ENCODE data around the gene TXN2.
A peak's percentile ranks its signal among the peaks of the same experiment; 100 is the strongest.
"Not testable (repeated sequence)": the region's sequence is repeated elsewhere in the genome, so short reads cannot be mapped to it uniquely, and the experiment has no call there.

Gene TXN2

DNA sequence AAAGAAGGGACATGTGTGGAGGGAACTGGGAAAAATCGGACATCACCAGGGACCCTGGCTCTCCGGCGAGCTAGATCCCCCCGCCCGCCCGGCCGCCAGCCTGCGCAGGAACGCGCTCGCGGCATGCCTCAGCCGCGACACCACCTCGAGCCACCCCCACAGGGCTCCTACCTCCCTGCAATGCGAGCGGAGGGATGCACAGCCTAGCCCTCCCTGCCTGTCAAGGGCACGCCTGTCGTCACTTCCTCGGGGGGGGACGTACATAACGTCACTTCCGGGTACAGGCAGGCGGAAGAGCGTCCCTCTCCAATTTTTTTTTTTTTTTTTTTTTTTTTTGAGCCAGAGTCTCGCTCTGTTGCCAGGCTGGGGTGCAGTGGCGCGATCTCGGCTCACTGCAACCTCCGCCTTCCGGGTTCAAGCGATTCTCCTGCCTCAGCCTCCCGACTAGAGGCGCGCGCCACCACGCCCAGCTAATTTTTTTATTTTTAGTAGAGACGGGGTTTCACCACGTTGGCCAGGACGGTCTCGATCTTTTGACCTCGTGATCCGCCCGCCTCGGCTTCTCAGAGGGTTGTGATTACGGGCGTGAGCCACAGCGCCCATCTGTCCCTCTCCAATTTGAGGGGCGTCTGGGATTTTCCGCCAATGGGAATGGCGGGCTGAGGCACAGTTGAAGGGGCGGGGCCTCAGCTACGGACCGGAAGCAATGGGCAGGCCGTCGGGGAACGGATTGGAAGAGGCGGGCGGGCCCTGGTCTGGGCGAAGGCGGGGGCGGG, at the start of gene TXN2:
Gene TXN2 (minus strand): TSS at position 248 of the 776 bp plus-strand sequence. CDS start 803 bp downstream, outside the sequence.
- DNase-seq (ENCODE audit: low read depth in 2 of 2): peak; percentile 95

- peak; percentile 95 to 97 for DNase-seq (ENCODE audit: low read depth in 2 of 2)
Observed at GRCh38 chr22:36528795-36529751, 47.6 kb upstream of the TXN2 start, which contains the start of gene EIF3D. Gene EIF3D, minus strand, starts transcription at chr22:36529166. Its CDS starts 3,045 bp downstream, at chr22:36526121.

- no peak for DNase-seq (ENCODE audit: low read depth in 2 of 2)
Observed at GRCh38 chr22:36528341-36528740, 46.9 kb upstream of the TXN2 start.

DNA sequence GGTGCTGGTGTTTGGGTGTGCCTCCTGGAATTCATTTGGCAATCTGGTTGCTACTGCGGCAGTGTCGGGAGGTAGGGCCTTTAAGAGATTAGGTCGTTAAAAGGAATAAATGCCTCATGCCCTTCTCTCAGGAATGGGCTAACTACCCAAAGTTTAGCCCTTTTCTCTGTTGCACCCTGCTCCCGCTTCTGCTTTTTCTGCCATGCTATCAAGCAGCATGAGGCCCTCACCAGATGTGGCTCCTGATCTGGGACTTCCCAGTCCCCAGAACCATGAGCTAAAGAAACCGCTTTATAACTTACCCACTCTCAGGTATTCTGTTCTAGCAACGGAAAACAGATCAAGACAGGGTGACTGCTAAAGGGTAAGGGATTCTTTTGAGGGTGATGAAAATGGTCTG, 41.2 kb upstream of the TXN2 start:
- no peak for DNase-seq (ENCODE audit: low read depth in 2 of 2)

DNA sequence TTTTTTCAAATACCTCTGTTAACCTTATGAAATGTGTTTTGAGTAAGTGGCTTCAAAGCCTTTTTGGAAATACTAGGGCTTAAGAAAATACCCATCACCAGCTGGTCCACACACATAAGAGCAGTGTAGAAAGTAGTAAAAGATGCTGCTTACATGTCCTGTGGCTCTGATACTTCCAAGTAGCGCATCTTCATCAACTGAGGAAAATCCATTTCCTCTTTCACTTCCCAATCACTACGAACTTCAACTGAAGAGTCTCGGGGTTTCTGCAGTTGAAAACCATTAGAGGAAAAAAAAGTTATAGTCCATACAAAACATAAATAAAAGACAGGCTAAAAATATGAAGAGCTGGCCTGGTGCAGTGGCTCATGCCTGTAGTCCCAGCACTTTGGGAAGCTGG, 39.0 kb upstream of the TXN2 start:
- no peak for DNase-seq (ENCODE audit: low read depth in 2 of 2)

DNA sequence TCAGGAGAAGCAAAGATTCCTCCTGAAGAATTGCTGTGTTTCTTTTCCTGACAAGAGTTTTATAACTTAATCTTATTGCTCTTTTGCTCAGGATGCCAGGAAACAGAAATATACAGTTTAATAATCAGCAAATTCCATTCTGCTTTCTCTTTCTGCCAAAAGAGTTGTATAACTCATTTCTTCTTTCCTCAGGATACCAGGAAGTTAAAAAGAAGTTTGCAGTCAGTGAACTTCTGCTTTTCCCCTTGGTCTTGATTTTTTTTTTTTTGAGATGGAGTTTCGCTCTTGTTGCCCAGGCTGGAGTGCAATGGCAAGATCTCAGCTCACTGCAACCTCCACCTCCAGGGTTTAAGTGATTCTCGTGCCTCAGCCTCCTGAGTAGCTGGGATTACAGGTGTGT, 38.5 kb upstream of the TXN2 start:
- not testable (repeated sequence) for DNase-seq (ENCODE audit: low read depth in 2 of 2)

- no peak for DNase-seq (ENCODE audit: low read depth in 2 of 2)
Observed at GRCh38 chr22:36514766-36515165, 33.3 kb upstream of the TXN2 start.

DNA sequence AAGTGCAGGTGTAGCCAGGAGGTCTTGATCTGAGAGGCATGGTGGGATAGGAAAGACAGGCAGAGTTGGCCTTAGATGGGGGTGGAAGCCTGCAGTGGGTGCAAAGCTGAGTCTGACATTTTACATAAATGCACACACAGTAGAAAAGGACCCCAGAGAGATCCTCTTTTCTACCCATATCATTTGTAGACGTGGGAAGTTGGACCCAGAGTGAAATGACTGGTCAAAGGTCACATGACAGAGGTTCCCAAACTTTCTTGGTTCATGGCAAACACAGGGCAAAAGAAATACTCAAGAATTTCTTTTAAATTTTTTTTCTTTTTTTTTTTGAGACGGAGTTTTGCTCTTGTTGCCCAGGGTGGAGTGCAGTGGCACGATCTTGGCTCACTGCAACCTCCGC, 31.6 kb upstream of the TXN2 start:
- no peak for DNase-seq (ENCODE audit: low read depth in 2 of 2)

- no peak for DNase-seq (ENCODE audit: low read depth in 2 of 2)
Observed at GRCh38 chr22:36512333-36512732, 30.9 kb upstream of the TXN2 start.

GRCh38 chr22:36510966-36511881, 29.8 kb upstream of the TXN2 start:
- no peak for DNase-seq (ENCODE audit: low read depth in 2 of 2)

DNA sequence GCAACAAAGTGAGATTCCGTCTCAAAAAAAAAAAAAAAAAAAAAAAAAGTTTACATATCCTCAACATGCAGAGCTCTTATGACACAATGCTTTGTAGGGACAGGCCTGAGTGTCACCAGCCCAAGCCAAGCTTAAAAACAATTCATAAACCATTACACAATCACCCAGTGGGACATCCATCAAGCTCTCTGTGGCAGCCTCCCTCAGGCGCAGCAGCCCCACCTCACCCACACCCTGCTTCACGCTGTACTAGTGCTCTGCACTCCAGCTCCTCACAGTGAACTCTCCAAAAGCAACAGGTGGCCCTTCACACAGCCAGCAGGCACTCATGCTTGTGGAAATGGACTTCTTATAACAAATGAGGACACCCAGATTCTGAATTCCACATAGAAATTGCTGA, 28.9 kb upstream of the TXN2 start:
- DNase-seq (ENCODE audit: low read depth in 2 of 2): no peak

DNA sequence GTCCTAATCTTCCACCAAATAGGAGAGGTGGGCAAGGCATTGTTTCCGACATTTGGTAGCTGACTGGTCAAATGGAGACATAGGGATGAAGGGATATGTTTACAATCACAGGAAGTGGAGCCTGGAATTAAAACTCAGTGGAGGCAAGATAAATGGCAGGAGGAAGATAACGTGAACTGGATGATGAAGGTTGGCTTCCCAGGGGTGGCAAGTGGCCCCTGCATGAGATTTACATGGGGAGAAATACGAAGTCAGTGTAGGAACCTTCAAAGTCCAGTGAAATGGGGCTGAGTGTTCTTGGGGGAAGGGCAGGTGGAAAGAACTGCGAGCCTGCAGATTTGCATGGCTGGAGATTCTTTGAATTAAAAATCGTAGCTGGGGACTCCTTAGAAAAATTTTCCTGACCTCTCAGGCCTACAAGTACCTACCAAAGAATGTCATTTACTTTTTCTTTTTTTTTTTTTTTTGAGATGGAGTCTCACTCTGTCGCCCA, 26.1 kb upstream of the TXN2 start:
- no peak for DNase-seq (ENCODE audit: low read depth in 2 of 2)

- peak; percentile 75 for DNase-seq (ENCODE audit: low read depth in 2 of 2)
Observed at GRCh38 chr22:36506637-36507517, 25.4 kb upstream of the TXN2 start, which contains the start of gene FOXRED2. Gene FOXRED2, minus strand, starts transcription at chr22:36507040. Its CDS starts 618 bp downstream, at chr22:36506422.

GRCh38 chr22:36505998-36506635, 24.7 kb upstream of the TXN2 start:
- DNase-seq (ENCODE audit: low read depth in 2 of 2): no peak

DNA sequence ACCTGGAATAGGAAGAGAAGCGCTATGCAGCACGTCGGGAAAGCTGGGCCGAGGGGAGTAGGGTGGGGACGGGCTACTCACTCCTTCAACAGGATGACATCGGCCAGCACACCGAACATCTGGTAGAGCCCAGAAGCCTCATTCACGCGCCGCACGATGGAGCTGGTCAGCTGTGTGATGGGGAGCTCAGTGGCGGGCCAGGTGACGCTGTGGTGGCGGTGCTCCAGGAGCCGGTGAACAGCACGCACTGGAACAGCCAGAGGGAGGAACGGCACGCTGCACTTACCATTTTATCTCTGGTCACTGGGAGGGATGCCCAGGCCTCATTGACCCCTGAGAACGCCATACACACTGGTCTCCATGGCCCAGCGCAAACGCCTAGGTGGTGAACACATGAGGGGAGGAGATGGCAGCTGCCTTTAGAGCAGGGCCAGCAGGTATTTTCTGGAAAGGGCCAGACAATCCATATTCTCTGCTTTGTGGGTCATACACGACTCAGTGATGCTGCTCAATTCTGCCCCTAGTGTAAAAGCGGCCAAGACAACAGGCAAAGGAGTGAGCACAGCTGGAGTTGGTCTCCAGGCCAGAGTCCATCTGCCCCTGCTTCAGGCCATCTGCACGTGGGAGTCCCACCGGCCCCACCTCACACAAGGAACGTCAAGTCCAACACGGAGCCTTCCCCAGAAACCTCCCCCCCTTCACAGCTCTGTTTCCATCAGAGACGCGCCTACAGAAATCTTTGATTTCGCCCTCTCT, 16.6 kb upstream of the TXN2 start:
- no peak for DNase-seq (ENCODE audit: low read depth in 2 of 2)

DNA sequence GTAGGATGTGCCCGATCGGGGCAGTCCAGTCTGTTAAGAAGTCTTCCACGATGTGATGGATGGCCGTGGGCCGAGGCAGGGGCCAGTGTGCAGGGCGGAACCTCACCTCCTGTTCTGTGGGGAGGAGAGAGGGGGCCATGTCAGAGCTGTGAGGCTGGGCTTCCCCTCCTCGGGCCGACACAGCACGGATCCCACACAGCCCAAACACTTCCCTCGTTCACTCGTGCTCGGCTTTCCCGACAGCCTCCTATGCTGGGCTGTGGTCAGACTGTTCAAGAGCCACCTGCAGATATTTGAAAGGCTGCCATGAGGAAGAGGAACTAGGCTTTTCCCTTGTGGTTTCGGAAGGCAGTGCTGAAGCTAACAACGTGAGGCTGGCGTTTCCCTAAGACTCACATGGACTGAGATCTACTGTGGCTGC, 12.3 kb upstream of the TXN2 start:
- DNase-seq (ENCODE audit: low read depth in 2 of 2): no peak

GRCh38 chr22:36492109-36492508, 10.7 kb upstream of the TXN2 start:
- DNase-seq (ENCODE audit: low read depth in 2 of 2): no peak

- DNase-seq (ENCODE audit: low read depth in 2 of 2): no peak
Observed at GRCh38 chr22:36491155-36491554, 9.7 kb upstream of the TXN2 start.
